Neuronal stem cell (in vitro differentiated cells): ENCODE data around the gene FKBP6.
"Not testable (repeated sequence)": the region's sequence is repeated elsewhere in the genome, so short reads cannot be mapped to it uniquely, and the experiment has no call there.

ENCODE experiments used
- DNase-seq: peaks from one replicate; pipeline ENCODE4 v3.0.0-alpha.2; 2013; ENCODE audit warnings: low spot score
- H2AFZ ChIP-seq: one replicate; pipeline ENCODE4 v1.6.1; 2013; ENCODE audit warnings: mild to moderate bottlenecking, low read length, inconsistent platforms
- H2AK5ac ChIP-seq: 2 replicates; pipeline ENCODE4 v1.6.1; 2013; ENCODE audit warnings: low read depth, mild to moderate bottlenecking, inconsistent platforms, low read length, moderate library complexity, mixed read lengths
- H2BK120ac ChIP-seq: 2 replicates; pipeline ENCODE4 v1.6.1; 2013; ENCODE audit warnings: low read depth, mild to moderate bottlenecking, inconsistent platforms, low read length, moderate library complexity, mixed read lengths
- H2BK12ac ChIP-seq: one replicate; pipeline ENCODE4 v1.6.1; 2013; ENCODE audit warnings: low read length, inconsistent platforms
- H2BK15ac ChIP-seq: 2 replicates; pipeline ENCODE4 v1.6.1; 2013; ENCODE audit warnings: mild to moderate bottlenecking, low read length, inconsistent platforms, mixed read lengths
- H2BK5ac ChIP-seq: one replicate; pipeline ENCODE4 v1.6.1; 2013; ENCODE audit warnings: inconsistent platforms, mild to moderate bottlenecking, low read length, moderate library complexity
- H3K14ac ChIP-seq: one replicate; pipeline ENCODE4 v1.6.1; 2013; ENCODE audit warnings: low read length, inconsistent platforms
- H3K18ac ChIP-seq: 2 replicates; pipeline ENCODE4 v1.6.1; 2013; ENCODE audit warnings: low read length, inconsistent platforms
- H3K23ac ChIP-seq: 2 replicates; pipeline ENCODE4 v1.6.1; 2013; ENCODE audit warnings: low read depth, mild to moderate bottlenecking, mixed read lengths, low read length, inconsistent platforms; ENCODE audit not compliant: poor library complexity
- H3K27ac ChIP-seq: replicated peaks from 3 replicates; pipeline ENCODE4 v1.5.1; 2013; ENCODE audit warnings: low read length, inconsistent platforms
- H3K27me3 ChIP-seq, 3 experiments: 2 replicates each; pipeline ENCODE4 v1.6.1; 2013; ENCODE audit warnings: low read length in 3 of 3, mild to moderate bottlenecking in 2 of 3, inconsistent platforms in 1 of 3, low read depth in 1 of 3, mixed read lengths in 1 of 3, moderate library complexity in 1 of 3; ENCODE audit not compliant: control insufficient read depth in 3 of 3, insufficient read depth in 3 of 3
- H3K36me3 ChIP-seq, 2 donors: replicated peaks in 1 of 2; 2 replicates each; pipeline ENCODE4 v1.6.1; 2013; ENCODE audit warnings: low read length in 2 of 2; ENCODE audit not compliant: control insufficient read depth in 2 of 2, insufficient read depth in 2 of 2
- H3K4ac ChIP-seq: 2 replicates; pipeline ENCODE4 v1.6.1; 2013; ENCODE audit warnings: inconsistent platforms, mild to moderate bottlenecking, low read length, moderate library complexity
- H3K4me1 ChIP-seq, 2 donors: 1 replicate in 1 of 2; 2 replicates in 1 of 2; pipeline ENCODE4 v1.6.1; 2013; ENCODE audit warnings: low read length in 2 of 2, low read depth in 1 of 2; ENCODE audit not compliant: control insufficient read depth in 2 of 2, insufficient read depth in 1 of 2
- H3K4me2 ChIP-seq: one replicate; pipeline ENCODE4 v1.6.1; 2013; ENCODE audit warnings: mild to moderate bottlenecking, low read length, inconsistent platforms; ENCODE audit not compliant: insufficient read depth, poor library complexity, severe bottlenecking
- H3K4me3 ChIP-seq, 2 donors: 2 replicates each; pipeline ENCODE4 v1.5.1; 2013; ENCODE audit warnings: low read length in 2 of 2, mild to moderate bottlenecking in 2 of 2, inconsistent platforms in 1 of 2, moderate library complexity in 1 of 2
- H3K79me1 ChIP-seq: one replicate; pipeline ENCODE4 v1.6.1; 2013; ENCODE audit warnings: low read depth, mild to moderate bottlenecking, inconsistent platforms, low read length, moderate library complexity
- H3K9ac ChIP-seq: one replicate; pipeline ENCODE4 v1.6.1; 2013; ENCODE audit warnings: mild to moderate bottlenecking, low read depth, low read length, inconsistent platforms; ENCODE audit not compliant: poor library complexity
- H3K9me3 ChIP-seq, 2 donors: replicated peaks in 1 of 2; 2 replicates each; pipeline versions ENCODE3 to v1.6.1; 2013; ENCODE audit warnings: low read length in 2 of 2, mild to moderate bottlenecking in 2 of 2, inconsistent platforms in 1 of 2, low read depth in 1 of 2, mixed read lengths in 1 of 2, moderate library complexity in 1 of 2; ENCODE audit not compliant: control insufficient read depth in 2 of 2, insufficient read depth in 1 of 2
- H4K8ac ChIP-seq: one replicate; pipeline ENCODE4 v1.6.1; 2013; ENCODE audit warnings: low read depth, mild to moderate bottlenecking, inconsistent platforms, low read length, moderate library complexity
- H4K91ac ChIP-seq: one replicate; pipeline ENCODE4 v1.6.1; 2013; ENCODE audit warnings: low read length, low read depth, mild to moderate bottlenecking, inconsistent platforms; ENCODE audit not compliant: poor library complexity
- WGBS, 2 donors: extraction: QIAGEN DNeasy Blood & Tissue Kit; methylation state at CpG; one replicate each; pipeline ENCODE4 v1.1.7; 2013; ENCODE audit warnings: missing lambda C conversion rate in 2 of 2, mixed read lengths in 1 of 2; ENCODE audit not compliant: insufficient read length in 2 of 2, insufficient replicate concordance in 1 of 2; ENCODE audit errors: extremely low coverage in 2 of 2; 5-methylcytosine and 5-hydroxymethylcytosine counted together

FKBP6 gene

DNA sequence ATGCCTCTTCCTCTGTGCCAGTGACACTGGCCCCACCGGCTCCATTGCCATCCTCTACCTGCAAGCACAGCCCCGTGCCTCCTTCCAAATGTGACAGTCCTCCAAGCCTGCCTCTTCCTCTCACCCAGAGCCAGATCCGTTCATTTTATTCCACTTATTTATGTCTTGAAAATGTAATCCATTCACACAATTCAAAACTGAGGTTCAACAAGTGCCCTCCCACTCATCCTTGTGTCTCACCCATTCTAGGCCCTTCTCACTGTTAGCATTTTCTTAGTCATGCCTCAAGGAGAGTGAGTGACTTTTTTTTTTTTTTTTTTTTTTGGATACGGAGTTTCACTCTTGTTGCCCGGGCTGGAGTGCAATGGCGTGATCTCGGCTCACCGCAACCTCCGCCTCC is 41.7 kb downstream of the FKBP6 start:
- Histone ChIP-seq H2AFZ (no peak overlapping the region), H3K4me2 (no peak overlapping the region), H2BK15ac (no peak overlapping the region), H3K18ac (peak overlapping the region; percentile 40), H3K4me3 (no peak overlapping the region), H3K79me1 (no peaks in the 10 kb centered on the region), H2BK12ac (no peak overlapping the region), H3K4ac (no peak overlapping the region), H4K91ac (no peak overlapping the region), H4K8ac (no peak overlapping the region), H3K27ac (no peak overlapping the region), H2AK5ac (no peak overlapping the region), H3K9me3 (no peaks in the 10 kb centered on the region), H3K9ac (no peak overlapping the region), H3K14ac (no peak overlapping the region), H2BK5ac (no peak overlapping the region), H3K36me3 (no peaks in the 10 kb centered on the region), H2BK120ac (no peak overlapping the region), H3K27me3 (no peaks in the 10 kb centered on the region), H3K4me1 (peaks cover 0 to 5% of the 10 kb centered on the region in 2 donors), H3K23ac (no peak overlapping the region)
- no CpG with 5 or more reads among the region's 9 CpGs for WGBS, 2 donors
- DNase-seq, result no peak

GRCh38 chr7:73373741-73374140 is 45.8 kb downstream of the FKBP6 start:
- H4K8ac ChIP-seq, result no peak overlapping the region
- no peak overlapping the region for H2BK120ac ChIP-seq
- no peak overlapping the region for H3K27ac ChIP-seq
- no peak overlapping the region for H3K4ac ChIP-seq
- H4K91ac ChIP-seq, result no peak overlapping the region
- no CpG with 5 or more reads among the region's 13 CpGs for WGBS, 2 donors
- no peak overlapping the region for H3K18ac ChIP-seq
- H2BK15ac ChIP-seq, result no peak overlapping the region
- peaks cover 0 to 8% (median 0%) of the 10 kb centered on the region in 3 experiments for H3K27me3 ChIP-seq
- H3K9me3 ChIP-seq, result no peaks in the 10 kb centered on the region
- no peak overlapping the region for H2BK5ac ChIP-seq
- no peak overlapping the region for H2BK12ac ChIP-seq
- H2AFZ ChIP-seq, result no peak overlapping the region
- no peak overlapping the region for H2AK5ac ChIP-seq
- H3K36me3 ChIP-seq, result no peaks in the 10 kb centered on the region
- H3K4me2 ChIP-seq, result no peak overlapping the region
- H3K14ac ChIP-seq, result no peak overlapping the region
- no peak overlapping the region for H3K4me3 ChIP-seq
- no peak for DNase-seq
- no peaks in the 10 kb centered on the region for H3K4me1 ChIP-seq
- no peaks in the 10 kb centered on the region for H3K79me1 ChIP-seq
- H3K23ac ChIP-seq, result no peak overlapping the region
- no peak overlapping the region for H3K9ac ChIP-seq

DNA sequence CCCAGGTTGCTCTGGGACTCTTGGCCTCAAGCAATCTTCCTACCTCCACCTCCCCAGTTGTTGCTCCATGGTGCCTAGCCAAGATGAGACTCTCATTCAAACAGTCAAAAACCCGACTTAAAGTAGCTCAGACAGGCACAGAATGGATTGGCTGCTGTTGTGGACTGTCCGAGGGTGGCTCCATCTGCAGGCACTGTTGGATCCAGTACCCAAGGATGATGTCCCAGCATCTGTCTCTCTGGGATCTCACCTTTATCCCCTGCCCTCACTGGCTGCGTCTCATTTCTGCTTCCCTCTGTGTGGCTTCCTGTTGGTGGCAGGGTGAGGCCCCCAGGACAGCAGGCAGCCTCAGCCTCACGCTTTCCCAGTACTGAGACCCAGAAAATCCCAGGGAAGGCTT is 48.3 kb downstream of the FKBP6 start:
- not testable (repeated sequence) for H2BK120ac ChIP-seq

GRCh38 chr7:73376671-73377412 is 48.9 kb downstream of the FKBP6 start:
- Histone ChIP-seq H3K4me3 (no peak overlapping the region), H3K79me1 (no peaks in the 10 kb centered on the region), H3K9me3 (no peaks in the 10 kb centered on the region), H2BK120ac (no peak overlapping the region), H2AFZ (no peak overlapping the region), H3K14ac (no peak overlapping the region), H3K4me1 (no peaks in the 10 kb centered on the region), H3K23ac (no peak overlapping the region), H2BK15ac (no peak overlapping the region), H3K36me3 (no peaks in the 10 kb centered on the region), H3K9ac (no peak overlapping the region), H4K8ac (no peak overlapping the region), H3K4me2 (no peak overlapping the region), H3K27ac (no peak overlapping the region), H2AK5ac (peak overlapping the region; percentile 70), H3K4ac (no peak overlapping the region), H2BK5ac (no peak overlapping the region), H4K91ac (no peak overlapping the region), H2BK12ac (no peak overlapping the region), H3K18ac (peak overlapping the region; percentile 70), H3K27me3 (peaks cover 0 to 8% (median 0%) of the 10 kb centered on the region in 3 experiments)
- WGBS, 2 donors, result no CpG with 5 or more reads among the region's 20 CpGs
- DNase-seq, result no peak

More for the DNA sequence above, 48.3 kb downstream of the FKBP6 start:
- not testable (repeated sequence) for H2BK5ac ChIP-seq, H3K4me2 ChIP-seq, H3K14ac ChIP-seq, H4K91ac ChIP-seq, H3K18ac ChIP-seq, H3K36me3 ChIP-seq, H2BK12ac ChIP-seq, H3K27me3 ChIP-seq, H3K4me1 ChIP-seq, H3K27ac ChIP-seq, H3K79me1 ChIP-seq, DNase-seq, H3K9ac ChIP-seq, H3K23ac ChIP-seq, H4K8ac ChIP-seq, H2BK15ac ChIP-seq, H3K4me3 ChIP-seq, H2AK5ac ChIP-seq, H3K9me3 ChIP-seq, H2AFZ ChIP-seq, H3K4ac ChIP-seq
- no CpG with 5 or more reads among the region's 4 CpGs for WGBS, 2 donors
